ENCODE results near the gene FANK1. TPM values are rescaled to one million over a fixed set of nuclear protein-coding genes. Genes with fewer than 3 reads are reported as not detected.
"Not testable (repeated sequence)": the region's sequence is repeated elsewhere in the genome, so short reads cannot be mapped to it uniquely, and the experiment has no call there.

Gene FANK1
- total RNA-seq, 1 experiment from 2014 or later: 1.4 TPM

DNA sequence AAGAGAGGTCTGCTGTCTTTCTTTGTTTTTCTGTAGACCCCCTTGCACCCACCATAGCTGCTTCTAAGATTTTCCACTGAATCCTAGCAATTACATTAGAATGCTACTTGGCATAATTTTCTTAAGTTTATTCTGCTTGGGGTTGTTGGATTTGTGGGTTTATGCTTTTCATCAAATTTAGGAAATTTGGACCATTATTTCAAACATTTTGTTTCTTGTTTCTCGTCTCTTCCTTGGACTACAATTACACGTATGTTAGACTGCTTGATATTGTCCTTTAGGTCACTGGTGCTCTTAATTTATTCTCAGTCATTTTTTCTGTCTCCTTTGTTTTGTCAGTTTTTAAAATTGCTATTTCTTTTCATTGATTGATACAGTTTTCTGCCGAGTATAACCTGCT, 65.8 kb downstream of the FANK1 start:
- no peak for DNase-seq (ENCODE audit: low spot score)
- Histone ChIP-seq H3K27ac (ENCODE audit: low read depth, low read length, poor library complexity, severe bottlenecking) (no peak overlapping the region), H3K27me3 (replicated peaks; ENCODE audit: insufficient read depth, low read depth, low read length, poor library complexity) (peaks cover 9% of the 10 kb centered on the region), H3K4me1 (ENCODE audit: insufficient read depth, low read length, poor library complexity, severe bottlenecking) (no peaks in the 10 kb centered on the region), H3K36me3 (ENCODE audit: insufficient read depth, low read length, poor library complexity, severe bottlenecking) (no peaks in the 10 kb centered on the region), H3K9me3 (ENCODE audit: low read depth, low read length, poor library complexity, severe bottlenecking) (no peaks in the 10 kb centered on the region), H3K4me3 (ENCODE audit: low read depth, low read length, poor library complexity, severe bottlenecking) (no peak overlapping the region)
- POLR2A ChIA-PET (ENCODE audit: low non-redundant PET): no interaction called here
- intact Hi-C loops (cut with micrococcal nuclease; ENCODE audit: unreplicated experiment): no loop called here
- BruUV-seq (replicated peaks): no TSS peak
- CTCF ChIA-PET: no interaction called here
- TF ChIP-seq EZH2 (IDR thresholded peaks at IDR 0.05; ENCODE audit: borderline replicate concordance, low read depth, low read length, poor library complexity, severe bottlenecking): no peak
- TF ChIP-seq, protein P1, sequence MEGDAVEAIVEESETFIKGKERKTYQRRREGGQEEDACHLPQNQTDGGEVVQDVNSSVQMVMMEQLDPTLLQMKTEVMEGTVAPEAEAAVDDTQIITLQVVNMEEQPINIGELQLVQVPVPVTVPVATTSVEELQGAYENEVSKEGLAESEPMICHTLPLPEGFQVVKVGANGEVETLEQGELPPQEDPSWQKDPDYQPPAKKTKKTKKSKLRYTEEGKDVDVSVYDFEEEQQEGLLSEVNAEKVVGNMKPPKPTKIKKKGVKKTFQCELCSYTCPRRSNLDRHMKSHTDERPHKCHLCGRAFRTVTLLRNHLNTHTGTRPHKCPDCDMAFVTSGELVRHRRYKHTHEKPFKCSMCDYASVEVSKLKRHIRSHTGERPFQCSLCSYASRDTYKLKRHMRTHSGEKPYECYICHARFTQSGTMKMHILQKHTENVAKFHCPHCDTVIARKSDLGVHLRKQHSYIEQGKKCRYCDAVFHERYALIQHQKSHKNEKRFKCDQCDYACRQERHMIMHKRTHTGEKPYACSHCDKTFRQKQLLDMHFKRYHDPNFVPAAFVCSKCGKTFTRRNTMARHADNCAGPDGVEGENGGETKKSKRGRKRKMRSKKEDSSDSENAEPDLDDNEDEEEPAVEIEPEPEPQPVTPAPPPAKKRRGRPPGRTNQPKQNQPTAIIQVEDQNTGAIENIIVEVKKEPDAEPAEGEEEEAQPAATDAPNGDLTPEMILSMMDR (conservative IDR thresholded peaks at IDR 0.05; ENCODE audit: low read depth, low read length): no peak

DNA sequence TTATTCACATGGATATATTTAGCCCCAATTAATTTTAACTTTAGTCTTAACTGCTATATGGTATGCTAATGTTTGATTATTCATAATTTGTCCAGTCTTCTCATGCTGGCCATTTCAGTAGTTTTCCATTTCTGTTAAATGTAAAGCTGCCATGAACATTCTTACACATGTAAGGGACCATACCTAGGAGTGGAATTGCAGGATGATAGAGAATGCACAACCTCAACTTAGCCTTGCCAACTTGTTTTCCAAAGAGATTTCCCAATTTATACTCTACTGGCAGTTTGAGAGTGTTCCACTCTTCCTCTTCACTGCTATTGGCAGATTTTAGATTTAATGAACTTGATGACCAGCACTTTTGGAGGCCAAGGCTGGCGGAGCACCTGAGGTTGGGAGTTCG, 68.2 kb downstream of the FANK1 start:
- Histone ChIP-seq H3K9me3 (ENCODE audit: low read depth, low read length, poor library complexity, severe bottlenecking) (no peaks in the 10 kb centered on the region), H3K27me3 (replicated peaks; ENCODE audit: insufficient read depth, low read depth, low read length, poor library complexity) (peaks cover 10% of the 10 kb centered on the region), H3K27ac (ENCODE audit: low read depth, low read length, poor library complexity, severe bottlenecking) (no peak overlapping the region), H3K4me3 (ENCODE audit: low read depth, low read length, poor library complexity, severe bottlenecking) (no peak overlapping the region), H3K4me1 (ENCODE audit: insufficient read depth, low read length, poor library complexity, severe bottlenecking) (no peaks in the 10 kb centered on the region), H3K36me3 (ENCODE audit: insufficient read depth, low read length, poor library complexity, severe bottlenecking) (no peaks in the 10 kb centered on the region)
- no TSS peak for BruUV-seq (replicated peaks)
- ChIA-PET CTCF (no interaction called here), POLR2A (ENCODE audit: low non-redundant PET) (no interaction called here)
- intact Hi-C loops (cut with micrococcal nuclease; ENCODE audit: unreplicated experiment): no loop called here
- DNase-seq (ENCODE audit: low spot score): no peak
- no peak for TF ChIP-seq EZH2 (IDR thresholded peaks at IDR 0.05; ENCODE audit: borderline replicate concordance, low read depth, low read length, poor library complexity, severe bottlenecking)
- TF ChIP-seq, protein P1 (conservative IDR thresholded peaks at IDR 0.05; ENCODE audit: low read depth, low read length): no peak

DNA sequence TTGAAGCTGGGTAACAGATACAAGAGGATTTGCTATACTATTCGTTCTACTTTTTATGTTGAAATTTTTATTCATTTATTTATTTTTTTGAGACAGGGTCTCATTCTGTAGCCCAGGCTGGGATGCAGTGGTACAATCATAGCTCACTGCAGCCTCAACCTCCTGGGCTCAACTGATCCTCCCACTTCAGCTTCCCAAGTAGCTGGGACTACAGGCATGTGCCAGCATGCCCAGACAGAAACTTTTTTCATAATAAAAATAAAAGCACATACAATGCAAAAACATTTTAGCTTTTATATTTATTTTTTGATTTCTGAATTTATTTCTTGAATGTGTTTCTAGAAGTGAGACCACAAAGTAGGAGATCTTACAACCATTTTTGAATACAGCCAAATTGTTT, 71.2 kb downstream of the FANK1 start:
- POLR2A ChIA-PET (ENCODE audit: low non-redundant PET): no interaction called here
- Histone ChIP-seq H3K36me3 (ENCODE audit: insufficient read depth, low read length, poor library complexity, severe bottlenecking) (no peaks in the 10 kb centered on the region), H3K27me3 (replicated peaks; ENCODE audit: insufficient read depth, low read depth, low read length, poor library complexity) (peaks cover 10% of the 10 kb centered on the region), H3K4me3 (ENCODE audit: low read depth, low read length, poor library complexity, severe bottlenecking) (no peak overlapping the region), H3K9me3 (ENCODE audit: low read depth, low read length, poor library complexity, severe bottlenecking) (no peaks in the 10 kb centered on the region), H3K27ac (ENCODE audit: low read depth, low read length, poor library complexity, severe bottlenecking) (no peak overlapping the region), H3K4me1 (ENCODE audit: insufficient read depth, low read length, poor library complexity, severe bottlenecking) (no peaks in the 10 kb centered on the region)
- BruUV-seq (replicated peaks): no TSS peak
- intact Hi-C loops (cut with micrococcal nuclease; ENCODE audit: unreplicated experiment): no loop called here
- CTCF ChIA-PET: no interaction called here
- no peak for DNase-seq (ENCODE audit: low spot score)
- TF ChIP-seq, protein P1 (conservative IDR thresholded peaks at IDR 0.05; ENCODE audit: low read depth, low read length): no peak
- TF ChIP-seq EZH2 (IDR thresholded peaks at IDR 0.05; ENCODE audit: borderline replicate concordance, low read depth, low read length, poor library complexity, severe bottlenecking): no peak

DNA sequence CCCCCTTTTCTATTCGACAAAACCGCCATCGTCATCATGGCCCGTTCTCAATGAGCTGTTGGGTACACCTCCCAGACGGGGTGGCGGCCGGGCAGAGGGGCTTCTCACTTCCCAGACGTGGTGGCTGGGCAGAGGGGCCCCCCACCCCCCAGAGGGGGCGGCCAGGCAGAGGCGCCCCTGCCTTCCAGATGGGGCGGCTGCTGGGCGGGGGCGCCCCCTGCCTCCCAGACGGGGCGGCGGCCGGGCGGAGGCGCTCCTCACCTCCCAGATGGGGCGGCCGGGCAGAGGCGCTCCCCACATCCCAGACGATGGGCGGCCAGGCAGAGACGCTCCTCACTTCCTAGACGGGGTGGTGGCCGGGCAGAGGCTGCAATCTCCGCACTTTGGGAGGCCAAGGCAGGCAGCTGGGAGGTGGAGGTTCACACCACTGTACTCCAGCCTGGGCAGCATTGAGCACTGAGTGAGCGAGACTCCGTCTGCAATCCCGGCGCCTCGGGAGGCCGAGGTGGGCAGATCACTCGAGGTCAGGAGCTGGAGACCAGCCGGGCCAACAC, 73.8 kb downstream of the FANK1 start:
- CTCF ChIA-PET: not testable (repeated sequence)

More for the DNA sequence above, 73.8 kb downstream of the FANK1 start:
- POLR2A ChIA-PET (ENCODE audit: low non-redundant PET); BruUV-seq (replicated peaks); intact Hi-C loops (cut with micrococcal nuclease; ENCODE audit: unreplicated experiment); H3K27ac ChIP-seq (ENCODE audit: low read depth, low read length, poor library complexity, severe bottlenecking); H3K36me3 ChIP-seq (ENCODE audit: insufficient read depth, low read length, poor library complexity, severe bottlenecking); H3K4me3 ChIP-seq (ENCODE audit: low read depth, low read length, poor library complexity, severe bottlenecking); H3K4me1 ChIP-seq (ENCODE audit: insufficient read depth, low read length, poor library complexity, severe bottlenecking); DNase-seq (ENCODE audit: low spot score); H3K27me3 ChIP-seq (replicated peaks; ENCODE audit: insufficient read depth, low read depth, low read length, poor library complexity); H3K9me3 ChIP-seq (ENCODE audit: low read depth, low read length, poor library complexity, severe bottlenecking): not testable (repeated sequence)
